ACC112 (cell line): ENCODE data around the gene KLF1.
"Not testable (repeated sequence)": the region's sequence is repeated elsewhere in the genome, so short reads cannot be mapped to it uniquely, and the experiment has no call there.

ENCODE experiments used
- H2AFZ ChIP-seq: fragments of 200-600 bp; sonication (generic); one replicate; pipeline ENCODE4 v1.6.0; 2017; ENCODE audit warnings: antibody characterized with exemption, low read length; ENCODE audit not compliant: unreplicated experiment
- H3K27ac ChIP-seq: fragments of 200-600 bp; sonication (generic); 2 replicates; pipeline ENCODE4 v1.5.1; 2014; ENCODE audit warnings: low read depth, mild to moderate bottlenecking, antibody characterized with exemption, low read length, moderate library complexity
- H3K27me3 ChIP-seq: fragments of 200-600 bp; sonication (generic); 2 replicates; pipeline ENCODE4 v1.6.1; 2014; ENCODE audit warnings: mild to moderate bottlenecking, antibody characterized with exemption, low read length, moderate library complexity, mixed read lengths; ENCODE audit not compliant: insufficient read depth
- H3K36me3 ChIP-seq: fragments of 200-600 bp; sonication (generic); 2 replicates; pipeline ENCODE4 v1.6.1; 2016; ENCODE audit warnings: mild to moderate bottlenecking, antibody characterized with exemption, low read length, moderate library complexity, mixed read lengths; ENCODE audit not compliant: insufficient read depth
- H3K4me1 ChIP-seq: fragments of 200-600 bp; sonication (generic); one replicate; pipeline ENCODE4 v1.6.1; 2016; ENCODE audit warnings: low read length, mixed read lengths; ENCODE audit not compliant: insufficient read depth, unreplicated experiment, control insufficient read depth
- H3K4me3 ChIP-seq: fragments of 200-600 bp; sonication (generic); 2 replicates; pipeline ENCODE4 v1.5.1; 2014; ENCODE audit warnings: mild to moderate bottlenecking, low read depth, low read length
- H3K79me2 ChIP-seq: fragments of 200-600 bp; sonication (generic); one replicate; pipeline ENCODE4 v1.6.0; 2016; ENCODE audit warnings: low read length; ENCODE audit not compliant: control insufficient read depth, unreplicated experiment, insufficient read depth

The KLF1 gene

DNA sequence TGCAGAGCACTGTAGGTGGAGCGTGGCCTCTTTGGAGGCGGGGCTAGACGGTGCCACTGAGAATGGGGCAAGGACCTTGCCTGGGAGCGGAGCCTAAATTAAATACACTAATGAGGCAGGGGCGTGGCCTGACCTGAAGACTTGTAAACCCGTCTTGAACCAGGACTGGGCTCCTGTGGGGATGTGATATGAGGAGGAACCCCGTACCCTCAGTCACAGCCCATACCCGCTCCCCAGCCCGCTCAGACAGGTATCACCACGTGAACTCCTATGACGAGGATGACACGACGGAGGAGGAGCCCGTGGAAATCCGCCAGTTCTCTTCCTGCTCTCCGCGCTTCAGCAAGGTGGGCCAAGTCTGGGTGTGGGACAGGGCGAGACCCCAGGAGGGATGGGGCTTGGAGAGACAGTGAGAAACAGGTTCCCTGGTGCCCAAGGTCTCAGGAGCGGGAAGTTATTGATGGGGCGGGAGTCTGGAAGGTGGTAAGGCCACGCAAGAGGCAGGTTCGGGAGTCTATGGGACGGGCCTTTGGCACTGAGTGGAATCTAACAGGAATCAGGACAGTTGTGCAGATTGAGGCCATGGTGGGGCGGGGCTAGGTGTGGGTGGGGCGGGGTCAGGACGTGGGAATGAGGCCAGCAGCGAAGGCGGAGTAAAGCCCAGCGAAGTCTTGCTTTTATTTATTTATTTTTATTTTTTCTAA, 20.4 kb downstream of the KLF1 start:
- H3K36me3 ChIP-seq: no peaks in the 10 kb centered on the region
- no peak overlapping the region for H3K4me3 ChIP-seq
- no peak overlapping the region for H3K27ac ChIP-seq
- H3K4me1 ChIP-seq: no peaks in the 10 kb centered on the region
- H2AFZ ChIP-seq: no peak overlapping the region
- 0 out of 2 replicates have a peak, but pooled peaks cover 2% of the 10 kb centered on the region for H3K27me3 ChIP-seq
- no peaks in the 10 kb centered on the region for H3K79me2 ChIP-seq

DNA sequence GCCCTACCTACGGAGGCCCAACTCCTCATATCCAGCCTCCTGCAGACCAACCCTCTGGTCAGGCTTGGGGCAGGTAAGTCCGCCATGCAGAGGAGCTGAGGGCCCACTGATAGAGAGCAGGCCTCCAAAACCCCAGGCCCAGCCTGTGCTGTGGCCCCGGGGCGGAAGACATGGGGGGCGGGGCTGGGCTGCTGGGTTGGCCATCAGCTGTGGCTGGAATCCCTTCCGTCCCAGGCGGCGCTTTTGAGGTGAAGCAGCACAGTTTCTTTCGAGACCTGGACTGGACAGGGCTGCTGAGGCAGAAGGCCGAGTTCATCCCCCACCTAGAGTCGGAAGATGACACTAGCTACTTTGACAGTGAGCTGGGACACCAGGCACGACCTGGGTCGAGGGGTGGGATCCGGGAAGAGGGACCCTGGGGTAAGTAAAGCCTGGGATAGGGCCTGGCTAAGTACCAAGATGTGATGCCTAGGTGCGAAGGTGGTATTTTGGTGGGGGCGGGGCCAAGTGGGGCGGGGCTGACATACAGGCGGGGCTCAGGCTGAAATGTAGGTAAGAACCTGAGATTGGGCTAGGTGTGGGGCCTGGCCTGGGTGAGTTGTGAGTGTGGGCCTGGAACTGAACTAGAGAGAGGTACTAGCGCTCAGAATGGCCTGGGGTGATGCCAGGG, 21.1 kb downstream of the KLF1 start:
- H3K4me1 ChIP-seq: no peaks in the 10 kb centered on the region
- H3K4me3 ChIP-seq: no peak overlapping the region
- H3K36me3 ChIP-seq: no peaks in the 10 kb centered on the region
- 0 out of 2 replicates have a peak, but pooled peaks cover 2% of the 10 kb centered on the region for H3K27me3 ChIP-seq
- H2AFZ ChIP-seq: no peak overlapping the region
- no peak overlapping the region for H3K27ac ChIP-seq
- H3K79me2 ChIP-seq: no peaks in the 10 kb centered on the region

GRCh38 chr19:12864721-12865715, 22.0 kb downstream of the KLF1 start:
- H3K36me3 ChIP-seq: no peaks in the 10 kb centered on the region
- no peak overlapping the region for H2AFZ ChIP-seq
- no peaks in the 10 kb centered on the region for H3K4me1 ChIP-seq
- H3K27me3 ChIP-seq: 0 out of 2 replicates have a peak, but pooled peaks cover 2% of the 10 kb centered on the region
- H3K27ac ChIP-seq: no peak overlapping the region
- H3K79me2 ChIP-seq: no peaks in the 10 kb centered on the region
- no peak overlapping the region for H3K4me3 ChIP-seq

DNA sequence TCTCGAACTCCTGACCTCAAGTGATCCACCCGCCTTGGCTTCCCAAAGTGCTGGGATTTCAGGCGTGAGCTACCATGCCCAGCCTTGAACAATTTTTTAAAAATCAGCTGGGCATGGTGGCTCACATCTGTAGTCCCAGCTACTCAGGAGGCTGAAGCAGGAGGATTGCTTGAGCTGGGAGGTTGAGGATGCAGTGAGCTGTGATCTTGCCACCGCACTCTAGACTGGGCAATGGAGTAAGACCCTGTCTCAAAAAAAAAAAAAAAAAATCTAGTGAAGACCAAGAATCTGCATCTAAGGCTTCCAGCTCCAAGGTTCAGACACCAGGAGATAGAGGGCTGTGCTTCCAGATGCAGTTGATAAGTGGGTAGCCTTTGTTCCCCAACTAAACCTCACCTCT, 22.9 kb downstream of the KLF1 start:
- no peak overlapping the region for H2AFZ ChIP-seq
- no peaks in the 10 kb centered on the region for H3K36me3 ChIP-seq
- H3K4me1 ChIP-seq: no peaks in the 10 kb centered on the region
- 0 out of 2 replicates have a peak, but pooled peaks cover 2% of the 10 kb centered on the region for H3K27me3 ChIP-seq
- no peak overlapping the region for H3K4me3 ChIP-seq
- H3K79me2 ChIP-seq: no peaks in the 10 kb centered on the region
- no peak overlapping the region for H3K27ac ChIP-seq

DNA sequence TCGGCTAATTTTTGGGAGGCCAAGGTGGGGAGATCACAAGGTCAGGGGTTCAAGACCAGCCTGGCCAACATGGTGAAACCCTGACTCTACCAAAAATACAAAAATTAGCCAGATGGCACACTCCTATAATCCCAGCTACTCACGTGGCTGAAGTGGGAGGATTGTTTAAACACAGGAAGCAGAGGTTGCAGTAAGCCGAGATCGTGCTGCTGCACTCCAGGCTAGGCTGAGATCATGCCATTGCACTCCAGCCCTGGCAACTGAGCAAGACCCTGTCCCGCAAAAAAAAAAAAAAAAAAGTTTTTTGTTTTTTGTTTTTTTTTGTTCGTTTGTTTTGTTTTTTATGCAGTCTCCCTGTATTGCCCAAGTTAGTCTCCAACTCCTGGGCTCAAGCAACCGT, 27.5 kb downstream of the KLF1 start:
- Histone ChIP-seq H3K36me3 (no peaks in the 10 kb centered on the region), H3K79me2 (no peaks in the 10 kb centered on the region)

DNA sequence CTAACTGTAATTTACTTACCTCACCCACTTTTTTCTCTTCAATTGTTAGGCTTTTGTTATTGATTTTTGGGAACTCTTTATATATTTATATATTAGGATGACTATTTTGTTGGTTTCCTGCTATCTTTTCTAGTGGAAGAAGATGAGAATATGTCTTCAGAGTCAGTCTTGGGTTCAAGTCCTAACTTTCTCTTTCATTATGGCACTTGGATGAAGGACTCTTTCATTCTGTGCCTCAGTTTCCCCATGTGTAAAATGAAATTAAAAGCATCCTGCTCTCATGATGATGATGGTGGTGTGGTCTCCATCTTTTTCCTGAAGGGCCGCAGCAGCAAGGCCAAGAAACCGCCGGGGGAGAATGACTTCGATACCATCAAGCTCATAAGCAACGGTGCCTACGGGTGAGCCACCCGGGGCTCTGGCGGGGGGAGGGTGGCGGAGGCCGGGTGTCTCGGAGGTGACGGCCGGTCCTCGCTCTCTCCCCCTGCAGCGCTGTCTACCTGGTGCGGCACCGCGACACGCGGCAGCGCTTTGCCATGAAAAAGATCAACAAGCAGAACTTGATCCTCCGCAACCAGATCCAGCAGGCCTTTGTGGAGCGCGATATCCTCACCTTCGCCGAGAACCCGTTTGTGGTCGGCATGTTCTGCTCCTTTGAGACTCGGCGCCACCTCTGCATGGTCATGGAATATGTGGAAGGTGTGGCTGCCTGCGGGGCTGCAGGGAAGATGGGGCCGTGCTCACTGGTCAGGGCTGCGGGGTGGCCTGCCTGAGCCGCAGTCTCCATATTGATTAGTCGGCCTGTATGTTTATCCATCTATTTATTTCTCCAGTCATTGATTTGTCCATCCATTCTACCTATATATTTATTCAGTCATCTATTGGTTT, 28.7 kb downstream of the KLF1 start:
- no peaks in the 10 kb centered on the region for H3K4me1 ChIP-seq
- no peak overlapping the region for H2AFZ ChIP-seq

More for the DNA sequence above, 27.5 kb downstream of the KLF1 start:
- no peak overlapping the region for H3K4me3 ChIP-seq
- no peak overlapping the region for H3K27ac ChIP-seq
- no peaks in the 10 kb centered on the region for H3K4me1 ChIP-seq
- H2AFZ ChIP-seq: no peak overlapping the region
- H3K27me3 ChIP-seq: 0 out of 2 replicates have a peak, but pooled peaks cover 2% of the 10 kb centered on the region

GRCh38 chr19:12856653-12857052, 30.3 kb downstream of the KLF1 start:
- H3K4me1 ChIP-seq: no peaks in the 10 kb centered on the region
- H3K36me3 ChIP-seq: no peaks in the 10 kb centered on the region
- H3K79me2 ChIP-seq: no peaks in the 10 kb centered on the region
- H2AFZ ChIP-seq: no peak overlapping the region
- H3K27me3 ChIP-seq: no peaks in the 10 kb centered on the region
- no peak overlapping the region for H3K4me3 ChIP-seq
- H3K27ac ChIP-seq: no peak overlapping the region

More for the DNA sequence above, 28.7 kb downstream of the KLF1 start:
- Histone ChIP-seq H3K36me3 (no peaks in the 10 kb centered on the region), H3K27ac (no peak overlapping the region), H3K79me2 (no peaks in the 10 kb centered on the region), H3K27me3 (no peaks in the 10 kb centered on the region), H3K4me3 (no peak overlapping the region)

- Histone ChIP-seq H3K79me2 (no peaks in the 10 kb centered on the region), H3K4me1 (peaks cover 2% of the 10 kb centered on the region), H3K27ac (no peak overlapping the region), H3K36me3 (no peaks in the 10 kb centered on the region), H3K4me3 (peak overlapping the region; percentile 59), H3K27me3 (no peaks in the 10 kb centered on the region), H2AFZ (no peak overlapping the region)
Measured at GRCh38 chr19:12847159-12848139, 39.6 kb downstream of the KLF1 start.

GRCh38 chr19:12846613-12847012, 40.4 kb downstream of the KLF1 start:
- H3K27me3 ChIP-seq, H3K36me3 ChIP-seq, H2AFZ ChIP-seq, H3K27ac ChIP-seq, H3K4me1 ChIP-seq, H3K4me3 ChIP-seq, H3K79me2 ChIP-seq: not testable (repeated sequence)
